GM12891 (cell line): ENCODE measurements around the gene HTT.

Experiments used
- PAX5 ChIP-seq: IDR thresholded peaks from 2 replicates; pipeline ENCODE4 v1.6.1; 2011; ENCODE audit warnings: low read length, moderate library complexity, mild to moderate bottlenecking; ENCODE audit not compliant: insufficient read depth, severe bottlenecking
- POLR2A ChIP-seq: IDR thresholded peaks from 2 replicates; pipeline ENCODE4 v1.6.1; 2011; ENCODE audit warnings: low read depth, low read length, control low read depth
- POLR2AphosphoS5 ChIP-seq: IDR thresholded peaks from 2 replicates; pipeline ENCODE4 v1.6.1; 2011; ENCODE audit warnings: low read depth, low read length, control low read depth
- POU2F2 ChIP-seq: IDR thresholded peaks from 2 replicates; pipeline ENCODE4 v1.6.1; 2011; ENCODE audit warnings: low read depth, mild to moderate bottlenecking, control low read depth, low read length, moderate library complexity
- SPI1 ChIP-seq: IDR thresholded peaks from 2 replicates; pipeline ENCODE4 v1.6.1; 2011; ENCODE audit warnings: low read depth, low read length, control low read depth
- TAF1 ChIP-seq: IDR thresholded peaks from 2 replicates; pipeline ENCODE4 v1.6.1; 2011; ENCODE audit warnings: low read depth, low read length, control low read depth

- TF ChIP-seq POLR2A = no peak
- no peak for TF ChIP-seq POU2F2
- TF ChIP-seq TAF1 = no peak
- no peak for TF ChIP-seq POLR2AphosphoS5
- TF ChIP-seq SPI1 = no peak
- TF ChIP-seq PAX5 = no peak
These were observed 154.8 kb downstream of the HTT start for GRCh38 chr4:3229328-3229727.
